Activated naive CD4-positive, alpha-beta T cell treated with anti-CD3 and anti-CD28 coated beads, Interleukin-2, amount 50 U/mL, for 16 hours (primary cell): ENCODE data around the gene SLC30A1.
"Not testable (repeated sequence)": the region's sequence is repeated elsewhere in the genome, so short reads cannot be mapped to it uniquely, and the experiment has no call there.

Source experiments
- DNase-seq: peaks from one replicate; pipeline ENCODE4 v3.0.0-alpha.2; 2020

Gene SLC30A1

GRCh38 chr1:211578640-211579439 lies at the start of gene SLC30A1:
SLC30A1 (minus strand) TSS chr1:211579161; CDS start chr1:211578612, 549 bp downstream.
- peak; percentile 100 for DNase-seq

GRCh38 chr1:211628417-211628816 lies 49.5 kb upstream of the SLC30A1 start:
- no peak for DNase-seq

GRCh38 chr1:211627259-211627658 lies 48.3 kb upstream of the SLC30A1 start:
- no peak for DNase-seq

GRCh38 chr1:211625866-211626265 lies 46.9 kb upstream of the SLC30A1 start:
- not testable (repeated sequence) for DNase-seq

- DNase-seq = no peak
These were observed 46.1 kb upstream of the SLC30A1 start for GRCh38 chr1:211625040-211625439.

GRCh38 chr1:211623515-211623914 lies 44.6 kb upstream of the SLC30A1 start:
- DNase-seq = no peak

- no peak for DNase-seq
These were observed 42.7 kb upstream of the SLC30A1 start for GRCh38 chr1:211621447-211622198.

- DNase-seq = no peak
These were observed 41.1 kb upstream of the SLC30A1 start for GRCh38 chr1:211620097-211620496.

- no peak for DNase-seq
These were observed 40.4 kb upstream of the SLC30A1 start for GRCh38 chr1:211619033-211619996.

GRCh38 chr1:211616965-211617297 lies 38.0 kb upstream of the SLC30A1 start:
- DNase-seq = no peak

- no peak for DNase-seq
These were observed 37.4 kb upstream of the SLC30A1 start for GRCh38 chr1:211616231-211616964.

GRCh38 chr1:211614615-211615014 lies 35.7 kb upstream of the SLC30A1 start:
- DNase-seq = no peak

GRCh38 chr1:211613951-211614350 lies 35.0 kb upstream of the SLC30A1 start:
- no peak for DNase-seq

GRCh38 chr1:211613108-211613947 lies 34.4 kb upstream of the SLC30A1 start:
- no peak for DNase-seq

- DNase-seq = no peak
These were observed 33.8 kb upstream of the SLC30A1 start for GRCh38 chr1:211612786-211613107.

GRCh38 chr1:211611818-211612217 lies 32.9 kb upstream of the SLC30A1 start:
- DNase-seq = no peak

GRCh38 chr1:211610779-211611556 lies 32.0 kb upstream of the SLC30A1 start:
- DNase-seq = no peak

- DNase-seq = no peak
These were observed 30.4 kb upstream of the SLC30A1 start for GRCh38 chr1:211609120-211610024.

GRCh38 chr1:211607754-211608473 lies 29.0 kb upstream of the SLC30A1 start:
- no peak for DNase-seq
